Uterus (tissue), 2 donors: ENCODE data around the gene ALDH3B1.

Experiments used
- POLR2A ChIP-seq, 2 donors: fragments of 450-650 bp; IDR thresholded peaks; one replicate each; pipeline ENCODE4 v1.6.1; 2016; ENCODE audit warnings: antibody characterized with exemption in 2 of 2, mild to moderate bottlenecking in 1 of 2, moderate library complexity in 1 of 2
- TF ChIP-seq, protein P1 (sequence below), 4 experiments: fragments of 200-600 bp in 2 of 4; fragments of 450-650 bp in 2 of 4; sonication (generic) in 2 of 4; IDR thresholded peaks; one replicate each; pipeline ENCODE4 v1.5.1; 2016 to 2019; ENCODE audit warnings: antibody characterized with exemption in 4 of 4, mild to moderate bottlenecking in 2 of 4, moderate library complexity in 1 of 4

DNA sequence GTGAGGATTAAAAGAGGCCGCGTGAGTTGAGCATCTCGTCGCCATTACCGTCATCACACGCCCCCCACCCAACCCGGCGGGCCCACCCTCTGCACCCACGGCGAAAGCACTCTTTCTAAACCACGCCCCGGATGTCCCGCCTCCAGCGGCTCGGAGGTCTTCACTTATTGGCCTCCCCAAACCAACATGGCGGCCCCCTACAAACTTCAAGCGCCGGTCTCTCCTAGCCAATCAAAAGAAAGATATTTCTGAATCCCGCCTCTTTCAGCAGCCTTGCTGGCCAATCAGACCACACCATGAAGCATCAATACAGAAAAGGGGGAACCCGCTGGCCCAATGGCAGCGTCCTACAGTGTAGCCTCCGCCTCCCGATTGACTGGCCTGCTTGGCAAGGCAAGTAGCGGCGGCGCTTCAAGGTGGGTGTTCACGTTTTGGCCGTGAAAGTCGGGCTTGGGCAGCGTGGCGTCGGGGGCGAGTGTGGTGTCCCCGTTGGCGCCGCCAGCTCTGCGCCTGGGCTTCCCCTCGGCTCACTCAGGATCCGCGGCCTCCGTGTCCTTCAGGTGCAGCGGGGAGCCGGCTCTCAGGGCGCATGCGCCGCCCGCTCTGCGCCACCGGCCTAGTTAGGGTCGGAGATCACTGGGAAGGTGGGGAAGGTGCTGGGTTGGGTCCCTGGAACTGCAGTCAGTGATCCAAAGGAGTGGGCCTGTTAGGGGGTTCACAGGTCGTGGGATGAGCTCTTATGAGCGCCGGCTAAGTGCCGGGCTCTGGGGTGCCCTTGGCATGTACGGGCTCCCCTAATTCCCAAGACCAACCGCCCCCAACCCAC lies 20.4 kb downstream of the ALDH3B1 start, which contains the start of gene NDUFS8:
- TF ChIP-seq, protein P1, sequence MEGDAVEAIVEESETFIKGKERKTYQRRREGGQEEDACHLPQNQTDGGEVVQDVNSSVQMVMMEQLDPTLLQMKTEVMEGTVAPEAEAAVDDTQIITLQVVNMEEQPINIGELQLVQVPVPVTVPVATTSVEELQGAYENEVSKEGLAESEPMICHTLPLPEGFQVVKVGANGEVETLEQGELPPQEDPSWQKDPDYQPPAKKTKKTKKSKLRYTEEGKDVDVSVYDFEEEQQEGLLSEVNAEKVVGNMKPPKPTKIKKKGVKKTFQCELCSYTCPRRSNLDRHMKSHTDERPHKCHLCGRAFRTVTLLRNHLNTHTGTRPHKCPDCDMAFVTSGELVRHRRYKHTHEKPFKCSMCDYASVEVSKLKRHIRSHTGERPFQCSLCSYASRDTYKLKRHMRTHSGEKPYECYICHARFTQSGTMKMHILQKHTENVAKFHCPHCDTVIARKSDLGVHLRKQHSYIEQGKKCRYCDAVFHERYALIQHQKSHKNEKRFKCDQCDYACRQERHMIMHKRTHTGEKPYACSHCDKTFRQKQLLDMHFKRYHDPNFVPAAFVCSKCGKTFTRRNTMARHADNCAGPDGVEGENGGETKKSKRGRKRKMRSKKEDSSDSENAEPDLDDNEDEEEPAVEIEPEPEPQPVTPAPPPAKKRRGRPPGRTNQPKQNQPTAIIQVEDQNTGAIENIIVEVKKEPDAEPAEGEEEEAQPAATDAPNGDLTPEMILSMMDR (IDR thresholded peaks at IDR 0.05), result no peak
- TF ChIP-seq POLR2A (IDR thresholded peaks at IDR 0.05), result peak in 1 of 2 donors; percentile 47
